HCT116 (cell line): ENCODE results near the gene P3H4. TPM values are rescaled to one million over a fixed set of nuclear protein-coding genes. Genes with fewer than 3 reads are reported as not detected.

Experiments
- ATAC-seq: fragments of 200-7000 bp; cut with Tn5 transposase; 2 replicates; pipeline ENCODE4 v1.9.1; 2020; ENCODE audit warnings: mild to moderate bottlenecking, moderate library complexity
- BruUV-seq: library from RNA; stranded (reverse); fragments of 400-500 nt; replicated peaks from 2 replicates; lab custom pipeline; 2021; lab: Mats Ljungman, UMichigan
- CTCF ChIA-PET: fragments of 300-600 bp; sonication (Branson Sonifier 250); formaldehyde crosslinking; loops from one replicate; lab custom pipeline; 2021; ENCODE audit warnings: antibody characterized with exemption; lab: Charles Lee
- POLR2A ChIA-PET: fragments of 300-600, 350-600 bp; sonication (Branson Sonifier 250); formaldehyde crosslinking; loops from one replicate; lab custom pipeline; 2021; ENCODE audit warnings: antibody characterized with exemption; lab: Charles Lee
- RAD21 ChIA-PET, 2 experiments: fragments of 300-600 bp; sonication (Branson Sonifier 250); formaldehyde crosslinking; loops; one replicate each; lab custom pipeline; 2023; ENCODE audit warnings: low total read pairs in 2 of 2; ENCODE audit not compliant: uncharacterized antibody in 2 of 2, unreplicated experiment in 2 of 2, low non-redundant PET in 1 of 2; lab: Charles Lee
- DNase-seq: peaks from one replicate; pipeline ENCODE4 v3.0.0-alpha.2; 2010; ENCODE audit warnings: low read depth, low spot score
- H2AFZ ChIP-seq: fragments of 200-600 bp; shearing (Covaris generic), sonication (generic); 2 replicates; pipeline ENCODE4 v1.6.1; 2017; ENCODE audit warnings: low read depth, mixed run types, mixed read lengths, antibody characterized with exemption, low read length; ENCODE audit not compliant: poor library complexity, severe bottlenecking
- H3K27ac ChIP-seq: 2 replicates; pipeline ENCODE4 v1.5.1; 2012; ENCODE audit warnings: low read depth, low read length
- H3K27me3 ChIP-seq: fragments of 200-600 bp; sonication (generic); 2 replicates; pipeline ENCODE4 v1.6.1; 2016; ENCODE audit warnings: mixed run types, low read length, mixed read lengths; ENCODE audit not compliant: insufficient read depth
- H3K36me3 ChIP-seq, 2 experiments: fragments of 200-500 bp in 1 of 2; fragments of 200-600 bp in 1 of 2; sonication (Bioruptor generic) in 1 of 2; sonication (generic) in 1 of 2; 2 replicates each; pipeline versions ENCODE4 v1.5.1 to v1.6.1; 2014 to 2016; ENCODE audit warnings: low read length in 2 of 2, inconsistent platforms in 1 of 2, mixed read lengths in 1 of 2, mixed run types in 1 of 2; ENCODE audit not compliant: insufficient read depth in 2 of 2, control insufficient read depth in 1 of 2
- H3K4me1 ChIP-seq, 2 experiments: fragments of 200-600 bp in 1 of 2; sonication (generic) in 1 of 2; 2 replicates each; pipeline versions ENCODE4 v1.5.1 to v1.6.1; 2012 to 2017; ENCODE audit warnings: low read length in 2 of 2, inconsistent platforms in 1 of 2, mild to moderate bottlenecking in 1 of 2, mixed read lengths in 1 of 2, mixed run types in 1 of 2, moderate library complexity in 1 of 2; ENCODE audit not compliant: insufficient read depth in 2 of 2, control insufficient read depth in 1 of 2
- H3K4me2 ChIP-seq: fragments of 200-600 bp; sonication (generic); 2 replicates; pipeline ENCODE4 v1.6.1; 2017; ENCODE audit warnings: mixed run types, low read length, mixed read lengths
- H3K4me3 ChIP-seq, 2 experiments: fragments of 200-600 bp in 1 of 2; sonication (generic) in 1 of 2; replicated peaks in 1 of 2; 2 replicates each; pipeline ENCODE4 v1.5.1; 2011 to 2016; ENCODE audit warnings: low read length in 2 of 2, control low read depth in 1 of 2, low read depth in 1 of 2, mild to moderate bottlenecking in 1 of 2, mixed read lengths in 1 of 2, mixed run types in 1 of 2
- H3K79me2 ChIP-seq: fragments of 200-600 bp; sonication (generic); 2 replicates; pipeline ENCODE4 v1.6.1; 2017; ENCODE audit warnings: mild to moderate bottlenecking, mixed run types, low read length, moderate library complexity, mixed read lengths; ENCODE audit not compliant: insufficient read depth
- H3K9ac ChIP-seq: fragments of 200-600 bp; sonication (generic); 2 replicates; pipeline ENCODE4 v1.6.1; 2016; ENCODE audit warnings: low read length, mixed read lengths
- H3K9me2 ChIP-seq: fragments of 200-600 bp; sonication (generic), shearing (Covaris generic); 2 replicates; pipeline ENCODE4 v1.6.1; 2017; ENCODE audit warnings: mixed run types, mild to moderate bottlenecking, moderate library complexity; ENCODE audit not compliant: insufficient read depth
- H3K9me3 ChIP-seq, 2 experiments: fragments of 200-500 bp in 1 of 2; fragments of 200-600 bp in 1 of 2; sonication (Bioruptor generic) in 1 of 2; sonication (generic) in 1 of 2; 2 replicates each; pipeline ENCODE4 v1.6.1; 2014 to 2017; ENCODE audit warnings: low read length in 2 of 2, mixed read lengths in 2 of 2, inconsistent platforms in 1 of 2, low read depth in 1 of 2, mild to moderate bottlenecking in 1 of 2, mixed run types in 1 of 2, moderate library complexity in 1 of 2; ENCODE audit not compliant: control insufficient read depth in 1 of 2, insufficient read depth in 1 of 2
- H4K20me1 ChIP-seq: fragments of 200-600 bp; sonication (generic), shearing (Covaris generic); 2 replicates; pipeline ENCODE4 v1.6.1; 2017; ENCODE audit warnings: mixed run types, mild to moderate bottlenecking, moderate library complexity; ENCODE audit not compliant: insufficient read depth
- CBX3 ChIP-seq: IDR thresholded peaks from 2 replicates; pipeline ENCODE4 v1.6.1; 2012; ENCODE audit warnings: low read depth
- CEBPB ChIP-seq: IDR thresholded peaks from 2 replicates; pipeline ENCODE4 v1.6.1; 2012; ENCODE audit warnings: low read depth
- EGR1 ChIP-seq: IDR thresholded peaks from 2 replicates; pipeline ENCODE4 v1.6.1; 2012; ENCODE audit warnings: low read depth
- ELF1 ChIP-seq: IDR thresholded peaks from 2 replicates; pipeline ENCODE4 v1.6.1; 2012; ENCODE audit warnings: low read depth, borderline replicate concordance
- EZH2phosphoT487 ChIP-seq: fragments of 200-600 bp; IDR thresholded peaks from 2 replicates; pipeline ENCODE4 v1.6.1; 2018; ENCODE audit warnings: antibody characterized with exemption, borderline replicate concordance
- JUND ChIP-seq: IDR thresholded peaks from 2 replicates; pipeline ENCODE4 v1.6.1; 2012
- POLR2AphosphoS5 ChIP-seq: IDR thresholded peaks from 2 replicates; pipeline ENCODE4 v1.6.1; 2011; ENCODE audit warnings: mild to moderate bottlenecking, low read depth, low read length, moderate library complexity
- RAD21 ChIP-seq: IDR thresholded peaks from 2 replicates; pipeline ENCODE4 v1.6.1; 2012; ENCODE audit warnings: low read depth, mild to moderate bottlenecking
- SP1 ChIP-seq: IDR thresholded peaks from 2 replicates; pipeline ENCODE4 v1.6.1; 2012; ENCODE audit warnings: low read depth
- SRF ChIP-seq: IDR thresholded peaks from 2 replicates; pipeline ENCODE4 v1.6.1; 2012; ENCODE audit warnings: low read depth
- TCF7L2 ChIP-seq: IDR thresholded peaks from 2 replicates; pipeline ENCODE4 v1.7.0; 2011; ENCODE audit warnings: borderline replicate concordance, inconsistent platforms; ENCODE audit not compliant: insufficient read depth, insufficient read length; ENCODE audit errors: extremely low read depth
- YY1 ChIP-seq: IDR thresholded peaks from 2 replicates; pipeline ENCODE4 v1.6.1; 2011; ENCODE audit warnings: low read length, low read depth, moderate library complexity, mild to moderate bottlenecking; ENCODE audit not compliant: insufficient replicate concordance; ENCODE audit errors: extremely low read depth
- ZFX ChIP-seq: fragments of 450-650 bp; IDR thresholded peaks from 2 replicates; pipeline ENCODE4 v1.6.1; 2017
- intact Hi-C: fragments of 100-400 bp; cut with micrococcal nuclease; formaldehyde crosslinking; loops from 2 replicates; pipeline ENCODE4 v1.10.0; 2022
- total RNA-seq: library from RNA; stranded (reverse); gene quantifications from one replicate; pipeline ENCODE4 v1.2.1, GENCODE V29; 2021; ENCODE audit not compliant: unreplicated experiment
- TF ChIP-seq, protein P1 (sequence below): IDR thresholded peaks from 2 replicates; pipeline ENCODE4 v1.6.1; 2012
- TF ChIP-seq, protein P2 (sequence below): IDR thresholded peaks from 2 replicates; pipeline ENCODE4 v1.6.1; 2012; ENCODE audit warnings: low read depth
- TF ChIP-seq, protein P3 (sequence below): IDR thresholded peaks from 2 replicates; pipeline ENCODE4 v1.6.1; 2011; ENCODE audit warnings: mild to moderate bottlenecking, low read length, moderate library complexity; ENCODE audit not compliant: insufficient replicate concordance; ENCODE audit errors: extremely low read depth

The P3H4 gene
- total RNA-seq, 1 experiment from 2014 or later, result 23.4 TPM

DNA sequence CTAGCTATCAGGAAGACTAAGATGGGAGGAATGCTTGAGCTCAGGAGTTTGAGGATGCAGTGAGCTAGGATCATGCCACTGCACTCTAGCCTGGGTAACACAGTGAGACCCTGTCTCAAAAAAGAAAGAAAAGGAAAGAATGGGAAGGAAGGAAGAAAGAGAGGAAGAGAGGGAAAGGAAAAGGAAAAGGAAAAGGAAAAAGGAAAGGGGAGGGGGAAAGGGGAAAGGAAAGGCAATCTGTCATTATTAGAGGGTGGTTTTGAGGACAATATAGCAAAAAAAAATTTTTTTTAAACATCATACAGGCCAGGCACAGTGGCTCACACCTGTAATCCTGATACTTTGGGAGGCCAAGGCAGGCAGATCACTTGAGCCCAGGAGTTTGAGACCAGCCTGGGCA is 45.6 kb downstream of the P3H4 start:
- RAD21 ChIA-PET, result no interaction called here
- TF ChIP-seq EGR1, result no peak
- no peak for TF ChIP-seq TCF7L2
- no peak for TF ChIP-seq POLR2AphosphoS5
- TF ChIP-seq, all 23 proteins: peak for 0
- ChIA-PET POLR2A (no interaction called here), CTCF (interaction anchor here (0.7 kb wide), 1 partner anchor 19 kb away, joined by 3 read pairs; no protein-coding TSS in a partner anchor)
- H3K79me2 ChIP-seq, result peaks cover 6% of the 10 kb centered on the region; the same call in 1 of the 2 replicates
- H3K9ac ChIP-seq, result no peak overlapping the region
- no peak overlapping the region for H3K4me2 ChIP-seq
- intact Hi-C loops, result no loop called here
- no peak overlapping the region for H3K27ac ChIP-seq
- H3K9me2 ChIP-seq, result no peaks in the 10 kb centered on the region
- H3K9me3 ChIP-seq, result no peaks in the 10 kb centered on the region
- H3K4me3 ChIP-seq, result no peak overlapping the region
- no peak for DNase-seq
- peaks cover 0 to under 1% of the 10 kb centered on the region in 2 experiments; a peak in 1 of 4 replicates for H3K4me1 ChIP-seq
- H4K20me1 ChIP-seq, result no peaks in the 10 kb centered on the region
- no peak overlapping the region for H2AFZ ChIP-seq
- H3K36me3 ChIP-seq, result peaks cover 57 to 66% of the 10 kb centered on the region in 2 experiments
- no peaks in the 10 kb centered on the region for H3K27me3 ChIP-seq
- no TSS peak for BruUV-seq
- no peak for ATAC-seq

DNA sequence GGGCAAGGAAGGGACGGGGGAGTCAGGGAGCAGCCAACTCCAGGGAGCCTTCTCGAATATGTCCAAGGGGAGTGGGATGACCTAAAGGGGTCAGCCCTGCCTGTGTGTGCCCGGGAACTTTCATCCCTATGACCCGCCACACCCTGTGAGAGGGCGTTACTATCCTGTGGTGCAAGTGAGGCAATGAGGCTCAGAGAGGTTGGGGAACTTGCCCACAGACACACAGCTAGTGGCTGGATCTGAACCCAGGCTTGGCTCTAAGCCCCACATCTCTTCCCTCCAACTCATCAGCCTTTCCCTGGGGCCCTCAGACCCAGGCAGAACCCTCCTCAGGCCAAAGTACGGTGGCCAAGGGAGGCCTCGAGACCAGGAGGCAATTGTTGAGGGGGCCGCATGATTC is 48.4 kb downstream of the P3H4 start:
- ChIA-PET POLR2A (no interaction called here), CTCF (interaction anchor here (0.6 kb wide), 1 partner anchor 23 kb away, joined by 3 read pairs; the partner anchor contains the start of gene JUP), RAD21 (no interaction called here)
- no peaks in the 10 kb centered on the region for H3K9me2 ChIP-seq
- no peak overlapping the region for H3K4me3 ChIP-seq
- H4K20me1 ChIP-seq, result no peaks in the 10 kb centered on the region
- peaks cover 51 to 61% of the 10 kb centered on the region in 2 experiments for H3K36me3 ChIP-seq
- H3K9ac ChIP-seq, result no peak overlapping the region
- no TSS peak for BruUV-seq
- DNase-seq, result no peak
- H3K9me3 ChIP-seq, result no peaks in the 10 kb centered on the region
- H3K27me3 ChIP-seq, result no peaks in the 10 kb centered on the region
- no peak overlapping the region for H3K4me2 ChIP-seq
- ATAC-seq, result no peak
- H3K4me1 ChIP-seq, result no peaks in the 10 kb centered on the region
- no peaks in the 10 kb centered on the region for H3K79me2 ChIP-seq
- no peak overlapping the region for H2AFZ ChIP-seq
- intact Hi-C loops, result no loop called here
- H3K27ac ChIP-seq, result no peak overlapping the region
- no peak for TF ChIP-seq SRF
- no peak for TF ChIP-seq ZFX
- TF ChIP-seq, protein P1, sequence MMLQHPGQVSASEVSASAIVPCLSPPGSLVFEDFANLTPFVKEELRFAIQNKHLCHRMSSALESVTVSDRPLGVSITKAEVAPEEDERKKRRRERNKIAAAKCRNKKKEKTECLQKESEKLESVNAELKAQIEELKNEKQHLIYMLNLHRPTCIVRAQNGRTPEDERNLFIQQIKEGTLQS, result no peak
- no peak for TF ChIP-seq EZH2phosphoT487
- no peak for TF ChIP-seq ELF1
- TF ChIP-seq CEBPB, result no peak
- TF ChIP-seq, protein P2, sequence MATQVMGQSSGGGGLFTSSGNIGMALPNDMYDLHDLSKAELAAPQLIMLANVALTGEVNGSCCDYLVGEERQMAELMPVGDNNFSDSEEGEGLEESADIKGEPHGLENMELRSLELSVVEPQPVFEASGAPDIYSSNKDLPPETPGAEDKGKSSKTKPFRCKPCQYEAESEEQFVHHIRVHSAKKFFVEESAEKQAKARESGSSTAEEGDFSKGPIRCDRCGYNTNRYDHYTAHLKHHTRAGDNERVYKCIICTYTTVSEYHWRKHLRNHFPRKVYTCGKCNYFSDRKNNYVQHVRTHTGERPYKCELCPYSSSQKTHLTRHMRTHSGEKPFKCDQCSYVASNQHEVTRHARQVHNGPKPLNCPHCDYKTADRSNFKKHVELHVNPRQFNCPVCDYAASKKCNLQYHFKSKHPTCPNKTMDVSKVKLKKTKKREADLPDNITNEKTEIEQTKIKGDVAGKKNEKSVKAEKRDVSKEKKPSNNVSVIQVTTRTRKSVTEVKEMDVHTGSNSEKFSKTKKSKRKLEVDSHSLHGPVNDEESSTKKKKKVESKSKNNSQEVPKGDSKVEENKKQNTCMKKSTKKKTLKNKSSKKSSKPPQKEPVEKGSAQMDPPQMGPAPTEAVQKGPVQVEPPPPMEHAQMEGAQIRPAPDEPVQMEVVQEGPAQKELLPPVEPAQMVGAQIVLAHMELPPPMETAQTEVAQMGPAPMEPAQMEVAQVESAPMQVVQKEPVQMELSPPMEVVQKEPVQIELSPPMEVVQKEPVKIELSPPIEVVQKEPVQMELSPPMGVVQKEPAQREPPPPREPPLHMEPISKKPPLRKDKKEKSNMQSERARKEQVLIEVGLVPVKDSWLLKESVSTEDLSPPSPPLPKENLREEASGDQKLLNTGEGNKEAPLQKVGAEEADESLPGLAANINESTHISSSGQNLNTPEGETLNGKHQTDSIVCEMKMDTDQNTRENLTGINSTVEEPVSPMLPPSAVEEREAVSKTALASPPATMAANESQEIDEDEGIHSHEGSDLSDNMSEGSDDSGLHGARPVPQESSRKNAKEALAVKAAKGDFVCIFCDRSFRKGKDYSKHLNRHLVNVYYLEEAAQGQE, result no peak
- TF ChIP-seq EGR1, result no peak
- TF ChIP-seq YY1, result no peak
- no peak for TF ChIP-seq SP1
- no peak for TF ChIP-seq JUND
- no peak for TF ChIP-seq RAD21
- no peak for TF ChIP-seq TCF7L2
- no peak for TF ChIP-seq CBX3
- TF ChIP-seq, protein P3, sequence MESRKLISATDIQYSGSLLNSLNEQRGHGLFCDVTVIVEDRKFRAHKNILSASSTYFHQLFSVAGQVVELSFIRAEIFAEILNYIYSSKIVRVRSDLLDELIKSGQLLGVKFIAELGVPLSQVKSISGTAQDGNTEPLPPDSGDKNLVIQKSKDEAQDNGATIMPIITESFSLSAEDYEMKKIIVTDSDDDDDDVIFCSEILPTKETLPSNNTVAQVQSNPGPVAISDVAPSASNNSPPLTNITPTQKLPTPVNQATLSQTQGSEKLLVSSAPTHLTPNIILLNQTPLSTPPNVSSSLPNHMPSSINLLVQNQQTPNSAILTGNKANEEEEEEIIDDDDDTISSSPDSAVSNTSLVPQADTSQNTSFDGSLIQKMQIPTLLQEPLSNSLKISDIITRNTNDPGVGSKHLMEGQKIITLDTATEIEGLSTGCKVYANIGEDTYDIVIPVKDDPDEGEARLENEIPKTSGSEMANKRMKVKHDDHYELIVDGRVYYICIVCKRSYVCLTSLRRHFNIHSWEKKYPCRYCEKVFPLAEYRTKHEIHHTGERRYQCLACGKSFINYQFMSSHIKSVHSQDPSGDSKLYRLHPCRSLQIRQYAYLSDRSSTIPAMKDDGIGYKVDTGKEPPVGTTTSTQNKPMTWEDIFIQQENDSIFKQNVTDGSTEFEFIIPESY, result no peak
